GM12801 (cell line): Measurements from ENCODE around the gene PHF20.

Experiments
- CTCF ChIP-seq: IDR thresholded peaks from one replicate; pipeline ENCODE4 v1.5.1; 2011; ENCODE audit warnings: control low read depth; ENCODE audit not compliant: insufficient read length; ENCODE audit errors: extremely low read depth

Gene PHF20

GRCh38 chr20:35756404-35756803, 15.4 kb upstream of the PHF20 start:
- TF ChIP-seq CTCF, result no peak

GRCh38 chr20:35757098-35757705, 14.6 kb upstream of the PHF20 start:
- no peak for TF ChIP-seq CTCF

GRCh38 chr20:35762461-35762860, 9.4 kb upstream of the PHF20 start:
- no peak for TF ChIP-seq CTCF

- TF ChIP-seq CTCF, result no peak
These were observed 5.0 kb upstream of the PHF20 start for GRCh38 chr20:35766843-35767242.

- TF ChIP-seq CTCF, result no peak
These were observed 3.9 kb upstream of the PHF20 start for GRCh38 chr20:35767683-35768481.

GRCh38 chr20:35768731-35769664, 2.8 kb upstream of the PHF20 start:
- no peak for TF ChIP-seq CTCF

GRCh38 chr20:35771367-35771688, 487 bp upstream of the PHF20 start:
- no peak for TF ChIP-seq CTCF
